ENCODE measurements around the gene GPSM1.

GPSM1 gene

GRCh38 chr9:136335296-136336155, 8.2 kb downstream of the GPSM1 start:
- no peak for DNase-seq

DNA sequence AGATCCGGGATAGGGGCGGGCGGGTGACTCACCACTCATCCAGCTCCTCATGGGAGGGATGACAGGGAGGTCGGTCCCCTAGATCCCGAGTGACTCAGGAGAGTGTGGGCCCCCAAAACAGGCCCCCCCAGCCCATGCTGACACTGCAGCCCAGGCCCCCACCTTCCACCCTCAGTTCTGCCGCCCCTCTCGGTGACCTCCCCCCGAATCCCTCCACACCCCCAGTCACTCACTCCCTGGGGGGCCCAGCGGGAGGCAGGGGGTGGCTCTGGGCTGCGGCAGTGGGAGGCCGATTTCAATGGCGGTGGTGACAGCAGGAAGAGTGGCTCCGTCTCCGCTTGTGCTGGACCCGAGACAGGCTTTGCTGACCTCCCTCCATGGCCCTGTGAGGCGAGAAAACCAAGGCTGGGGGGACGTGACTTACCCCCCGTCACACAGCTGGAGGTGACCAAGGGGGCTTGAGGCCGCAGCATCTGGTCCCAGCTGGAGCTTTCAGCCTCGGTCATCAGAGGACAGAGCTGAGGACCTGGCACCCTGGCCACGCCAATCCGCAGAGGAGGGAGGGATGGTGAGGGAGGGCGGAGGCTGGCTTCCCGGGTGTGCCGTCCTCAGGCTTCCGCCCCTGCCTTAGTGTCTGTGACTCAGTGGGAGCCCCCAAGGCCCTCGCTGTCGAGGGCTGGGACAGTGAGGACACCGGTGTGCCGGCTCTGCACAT, 9.0 kb downstream of the GPSM1 start:
- DNase-seq: no peak

GRCh38 chr9:136336881-136337280, 9.5 kb downstream of the GPSM1 start:
- no peak for DNase-seq

GRCh38 chr9:136337416-136338395, 10.4 kb downstream of the GPSM1 start:
- no peak for DNase-seq

GRCh38 chr9:136338511-136338910, 11.2 kb downstream of the GPSM1 start:
- no peak for DNase-seq

- peak; percentile 39 for DNase-seq
Observed at GRCh38 chr9:136339173-136339957, 12.0 kb downstream of the GPSM1 start.

- no peak for DNase-seq
Observed at GRCh38 chr9:136339958-136340310, 12.6 kb downstream of the GPSM1 start.

- no peak for DNase-seq
Observed at GRCh38 chr9:136340356-136341041, 13.2 kb downstream of the GPSM1 start.

DNA sequence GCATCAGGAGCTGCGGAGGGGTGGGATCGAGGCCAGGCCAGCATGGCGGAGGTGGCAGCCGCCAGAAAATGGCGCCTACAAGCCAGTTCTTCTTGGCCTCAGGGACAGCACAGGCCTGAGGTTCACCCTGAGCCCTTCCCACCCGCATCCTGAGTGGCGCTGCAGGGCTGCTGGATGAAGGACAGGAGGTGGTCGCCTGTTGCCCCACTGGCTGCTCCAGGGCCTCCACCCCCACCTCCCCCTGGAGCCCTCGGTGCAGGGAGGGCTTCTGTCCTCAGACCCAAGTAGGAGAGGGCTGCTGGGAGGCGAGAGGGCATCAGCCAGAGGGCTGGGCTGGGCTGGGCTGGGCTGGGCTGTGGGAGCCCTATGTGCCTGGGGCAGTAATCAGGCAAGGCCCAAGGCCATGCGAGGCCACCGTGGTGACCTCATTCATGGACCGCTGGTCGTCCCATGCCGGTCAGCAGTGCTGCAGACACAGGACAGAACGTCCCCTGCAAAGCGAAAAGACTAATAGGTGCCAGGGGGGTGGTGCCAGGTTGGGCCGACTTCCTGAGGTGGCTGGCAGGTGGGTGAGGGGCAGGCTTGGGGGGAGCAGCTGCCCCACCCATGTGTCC, 13.8 kb downstream of the GPSM1 start:
- DNase-seq: no peak

- DNase-seq: no peak
Observed at GRCh38 chr9:136341769-136342168, 14.4 kb downstream of the GPSM1 start.

- peak; percentile 55 for DNase-seq
Observed at GRCh38 chr9:136342181-136343120, 15.1 kb downstream of the GPSM1 start.

GRCh38 chr9:136343121-136343883, 16.0 kb downstream of the GPSM1 start:
- DNase-seq: no peak

- no peak for DNase-seq
Observed at GRCh38 chr9:136343884-136344269, 16.5 kb downstream of the GPSM1 start.

DNA sequence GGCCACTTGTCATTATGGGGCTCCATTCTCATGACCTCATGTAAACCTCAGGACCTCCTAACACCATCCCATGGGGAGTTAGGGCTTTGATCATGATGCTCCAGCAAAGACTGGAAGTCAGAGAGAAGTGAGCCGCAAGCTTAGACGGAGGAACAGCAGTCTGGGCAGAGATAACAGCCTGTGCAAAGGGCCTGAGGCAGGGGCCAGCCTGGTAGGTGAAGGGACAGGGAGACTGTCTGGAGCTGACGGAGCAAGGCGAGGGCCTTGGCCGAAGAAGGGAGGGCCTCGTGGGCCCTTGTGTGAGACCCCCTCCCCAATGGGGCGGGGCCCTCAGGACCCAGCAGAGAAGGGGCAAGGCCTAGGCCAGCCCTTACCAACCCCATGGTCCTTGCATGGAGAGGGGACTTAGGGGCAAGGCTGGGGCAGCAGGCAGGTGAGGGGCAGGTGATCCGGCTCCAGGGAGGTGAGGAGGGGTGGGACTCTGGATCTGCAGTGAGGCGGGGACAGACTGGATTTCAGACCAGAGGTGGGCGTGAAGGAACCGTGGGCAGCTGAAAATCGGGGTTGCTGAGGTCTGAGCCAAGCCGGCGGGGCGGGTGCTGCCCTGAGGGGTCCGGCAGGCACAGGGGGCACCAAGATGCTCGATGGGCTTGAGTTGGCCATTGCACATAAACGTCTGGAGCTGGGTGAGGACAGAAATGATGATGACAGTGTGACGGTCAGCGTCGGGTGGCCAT, 17.4 kb downstream of the GPSM1 start:
- DNase-seq: no peak

DNA sequence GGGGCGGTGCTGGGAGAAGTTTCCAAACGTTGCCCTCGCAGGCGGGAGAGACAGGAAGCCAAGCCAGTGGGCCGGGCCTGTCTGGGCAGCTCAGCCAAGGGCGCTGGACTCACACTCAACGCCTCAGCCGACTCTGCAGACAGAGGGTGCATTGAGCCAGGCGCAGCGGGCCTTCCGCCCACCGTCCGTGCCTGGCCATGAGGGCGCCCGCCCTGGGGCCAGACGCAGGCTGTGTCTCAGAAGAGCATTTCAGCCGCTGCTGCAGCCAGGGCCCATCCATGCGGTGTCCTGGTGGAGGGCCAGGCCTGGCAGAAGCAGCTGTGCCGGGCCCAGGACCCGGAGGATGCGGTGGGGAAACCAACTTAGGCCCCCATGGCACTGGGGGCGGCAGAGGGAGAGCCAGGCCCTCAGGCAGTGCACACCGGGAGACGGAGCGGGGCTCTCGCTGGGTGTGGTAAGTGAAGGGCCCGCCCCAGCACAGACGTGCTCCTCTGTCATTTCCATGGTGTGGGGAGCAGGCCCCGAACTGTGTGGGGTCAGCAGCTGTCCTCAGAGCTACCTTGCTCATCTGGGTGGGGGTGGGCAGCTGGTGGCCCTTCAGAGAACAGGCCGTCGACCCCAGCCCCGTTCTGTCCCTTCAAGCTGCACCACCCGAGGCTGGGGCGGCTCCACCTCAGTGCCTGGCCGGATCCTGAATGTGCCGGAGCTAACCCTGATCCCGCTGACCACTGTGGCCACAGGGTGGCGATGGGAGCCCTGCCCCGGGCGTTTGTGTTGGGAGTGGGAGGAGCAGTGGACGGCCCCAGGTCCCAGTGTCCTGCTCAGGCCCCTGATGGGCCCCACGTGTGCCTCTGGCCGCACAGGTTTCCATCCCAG, 18.2 kb downstream of the GPSM1 start:
- DNase-seq: no peak

DNA sequence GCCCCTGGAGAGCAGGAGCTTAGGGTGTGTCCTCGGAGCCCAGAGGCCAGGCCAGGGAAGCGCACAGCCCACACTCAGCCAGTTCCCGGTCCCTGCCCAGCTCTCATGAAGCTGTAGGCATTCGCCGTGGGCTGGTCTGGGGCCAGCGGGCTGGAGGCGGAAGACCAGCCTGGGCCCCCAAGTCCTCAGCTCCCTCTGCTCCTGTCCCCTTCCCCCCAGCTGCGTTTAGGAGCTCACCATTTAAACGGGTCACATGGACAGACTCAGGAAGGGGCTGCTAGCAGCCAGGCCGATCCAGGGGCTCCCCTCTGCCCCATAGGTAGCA, 18.8 kb downstream of the GPSM1 start:
- no peak for DNase-seq

- DNase-seq: no peak
Observed at GRCh38 chr9:136346927-136347465, 19.7 kb downstream of the GPSM1 start.
